Superior temporal gyrus (tissue), 1 donor: ENCODE measurements around the gene PARL.
"Not testable (repeated sequence)": the region's sequence is repeated elsewhere in the genome, so short reads cannot be mapped to it uniquely, and the experiment has no call there.

Experiments
- DNase-seq: peaks from one replicate; pipeline ENCODE4 v3.0.0-alpha.2; 2016; ENCODE audit errors: extremely low spot score

Gene PARL

GRCh38 chr3:183904833-183905780, 20.4 kb upstream of the PARL start:
- DNase-seq, result no peak

GRCh38 chr3:183898028-183898431, 13.3 kb upstream of the PARL start:
- DNase-seq, result no peak

DNA sequence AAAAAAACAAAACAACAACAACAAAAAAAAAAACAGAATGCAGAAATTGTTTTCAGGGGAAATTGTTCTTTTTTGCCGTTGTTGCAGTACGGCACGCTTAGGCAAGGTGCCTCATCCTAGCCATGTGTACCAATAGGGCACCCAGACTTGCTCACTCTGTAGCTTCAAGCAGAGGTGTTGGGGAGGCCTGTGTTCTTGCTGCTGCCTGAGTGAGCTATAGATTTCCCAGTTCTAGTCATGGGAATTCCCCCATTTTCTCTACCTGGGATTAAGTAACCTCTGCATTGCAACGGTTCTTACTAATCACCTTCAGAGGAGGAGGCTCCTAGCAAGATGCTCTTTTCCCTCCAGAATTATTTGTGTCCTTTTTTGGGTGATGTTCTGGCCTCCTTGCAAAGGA, 12.9 kb upstream of the PARL start:
- no peak for DNase-seq

DNA sequence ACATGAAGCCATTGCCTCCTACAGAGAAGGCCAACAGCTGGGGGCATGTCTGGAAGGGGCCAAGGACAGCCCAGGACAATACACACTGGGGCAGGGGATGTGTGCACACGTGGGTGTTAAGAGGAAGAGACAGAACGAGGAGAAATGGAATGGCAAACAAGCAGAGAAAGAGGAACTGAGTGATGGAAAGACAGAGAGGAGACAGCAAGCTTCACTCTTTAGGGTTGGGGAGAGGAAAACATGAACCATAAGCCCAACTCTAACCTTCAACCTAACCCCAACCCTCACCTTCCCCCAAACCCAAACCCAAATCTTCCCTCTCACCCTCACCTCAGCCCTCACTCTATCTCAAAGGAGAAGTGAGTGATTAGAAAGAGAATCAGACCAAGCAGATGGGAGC, 11.9 kb upstream of the PARL start:
- DNase-seq, result no peak

- DNase-seq, result no peak
These were observed 11.5 kb upstream of the PARL start for GRCh38 chr3:183896184-183896583.

DNA sequence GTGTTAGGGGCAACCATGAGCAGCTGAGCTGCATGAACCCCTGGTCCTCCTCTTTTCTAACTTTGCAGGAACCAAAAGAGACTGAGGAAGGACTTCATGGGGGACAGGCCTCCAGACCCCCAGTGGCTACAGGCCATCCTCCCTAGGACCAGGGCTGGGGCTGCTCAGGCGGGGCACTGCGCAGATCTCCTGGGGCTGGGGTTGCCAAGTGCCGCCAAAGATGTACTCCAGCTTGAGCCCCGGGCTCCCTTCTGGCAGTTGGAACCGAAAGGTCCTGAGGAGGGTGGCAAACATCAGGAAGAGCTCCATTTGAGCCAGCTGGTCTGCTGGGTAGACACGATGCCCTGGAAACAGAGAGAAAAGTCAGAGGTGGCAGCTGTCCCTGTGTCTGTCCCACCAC, 11.1 kb upstream of the PARL start:
- no peak for DNase-seq

- peak; percentile 71 for DNase-seq
These were observed 10.6 kb upstream of the PARL start for GRCh38 chr3:183895296-183895695.

DNA sequence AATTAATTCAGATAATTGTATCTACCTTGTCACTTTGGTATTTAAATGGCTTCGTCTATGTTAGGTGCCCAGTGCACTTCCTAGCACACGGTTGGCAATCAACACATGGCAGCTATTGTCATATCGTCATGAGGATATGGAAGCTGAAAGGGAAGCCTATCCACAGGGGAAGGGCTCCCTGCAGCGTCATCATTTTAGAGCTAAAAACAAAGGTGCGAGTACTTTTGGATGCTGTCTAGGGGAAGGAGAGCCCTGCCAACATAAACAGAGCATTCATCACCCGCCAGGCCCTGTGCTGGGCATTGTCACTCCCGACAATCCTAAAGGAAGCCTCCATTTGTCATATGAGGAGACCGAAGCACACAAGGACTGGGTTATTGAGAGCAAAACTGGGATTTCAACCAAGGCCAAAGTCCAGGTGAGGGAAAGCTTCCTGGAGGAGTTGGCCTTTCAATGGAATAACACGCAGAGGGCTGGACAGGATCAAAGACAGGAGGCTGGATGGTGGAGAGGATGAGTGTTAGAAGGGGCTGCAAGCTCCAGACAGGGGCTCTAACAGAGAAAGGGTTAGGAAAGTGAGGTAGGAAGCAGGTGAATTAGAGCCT, 8.0 kb upstream of the PARL start:
- no peak for DNase-seq

GRCh38 chr3:183885766-183886165, 1.1 kb upstream of the PARL start:
- DNase-seq, result no peak

DNA sequence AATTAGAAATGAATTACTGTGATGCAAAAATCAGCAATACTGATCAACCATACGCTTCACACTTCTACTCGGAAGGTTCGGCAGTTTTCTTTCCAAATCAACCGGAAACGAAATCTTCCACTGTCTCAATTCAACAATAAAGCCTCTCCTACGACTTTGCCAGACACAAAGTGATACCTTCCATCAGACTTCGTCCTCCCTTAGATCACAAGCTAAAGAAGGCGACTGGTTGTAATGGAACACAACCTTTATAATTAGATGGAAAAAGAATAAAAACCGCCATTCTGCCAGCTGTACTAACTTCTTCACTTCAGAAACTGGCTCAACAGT, 618 bp downstream of the PARL start:
- no peak for DNase-seq

GRCh38 chr3:183883291-183884096, 1.2 kb downstream of the PARL start:
- DNase-seq, result no peak

DNA sequence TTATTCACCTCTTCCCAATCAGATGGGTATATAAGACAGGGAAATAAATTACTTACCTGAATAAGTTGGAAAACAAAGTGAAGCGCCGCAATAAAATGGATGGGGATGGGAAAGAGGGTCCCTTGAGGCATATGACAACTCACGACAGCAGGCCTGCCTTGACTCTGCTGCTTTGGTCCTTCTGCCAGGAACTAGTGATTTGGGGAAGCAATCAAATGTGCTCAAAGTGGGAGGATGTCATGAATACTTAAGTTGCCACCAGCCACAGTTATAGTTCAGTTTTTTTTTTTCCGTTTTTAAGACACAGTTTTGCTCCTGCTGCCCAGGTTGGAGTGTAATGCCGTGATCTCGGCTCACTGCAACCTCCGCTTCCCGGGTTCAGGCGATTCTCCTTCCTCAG, 4.6 kb downstream of the PARL start:
- no peak for DNase-seq

- no peak for DNase-seq
These were observed 5.4 kb downstream of the PARL start for GRCh38 chr3:183879243-183879642.

DNA sequence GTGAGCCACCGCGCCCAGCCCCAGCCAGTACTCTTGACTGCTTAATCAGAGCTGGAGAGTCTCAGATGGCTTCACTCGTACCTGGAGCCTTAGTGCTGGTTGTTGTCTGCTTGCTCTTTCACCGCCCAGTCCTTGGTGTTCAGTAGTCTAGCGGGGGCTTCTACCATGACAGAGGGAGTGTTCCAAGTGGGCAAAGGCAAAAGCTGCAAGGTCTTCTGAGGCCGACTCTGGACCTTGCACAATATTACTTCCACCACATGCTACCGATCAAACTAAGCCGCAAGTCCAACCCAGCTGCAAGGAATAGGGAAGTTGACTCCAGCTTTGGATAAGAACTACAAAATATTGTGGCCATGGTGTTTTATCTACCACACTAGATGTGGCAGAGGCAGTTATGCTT, 6.6 kb downstream of the PARL start:
- no peak for DNase-seq

DNA sequence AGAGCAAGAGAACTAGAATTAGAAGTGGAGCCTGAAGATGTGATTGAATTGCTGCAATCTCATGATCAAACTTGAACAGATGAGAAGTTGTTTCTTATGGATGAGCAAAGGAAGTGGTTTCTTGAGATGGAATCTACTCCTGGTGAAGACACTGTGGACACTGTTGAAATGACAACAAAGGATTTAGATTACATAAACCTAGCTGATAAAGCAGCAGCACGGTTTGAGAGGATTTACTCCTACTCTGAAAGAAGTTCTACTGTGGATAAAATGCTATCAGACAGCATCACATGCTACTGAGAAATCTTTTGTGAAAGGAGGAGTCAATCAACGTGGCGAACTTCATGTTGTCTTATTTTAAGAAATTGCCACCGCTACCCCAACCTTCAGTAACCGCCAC, 7.5 kb downstream of the PARL start:
- DNase-seq, result not testable (repeated sequence)

- DNase-seq, result no peak
These were observed 9.3 kb downstream of the PARL start for GRCh38 chr3:183875411-183875810.

DNA sequence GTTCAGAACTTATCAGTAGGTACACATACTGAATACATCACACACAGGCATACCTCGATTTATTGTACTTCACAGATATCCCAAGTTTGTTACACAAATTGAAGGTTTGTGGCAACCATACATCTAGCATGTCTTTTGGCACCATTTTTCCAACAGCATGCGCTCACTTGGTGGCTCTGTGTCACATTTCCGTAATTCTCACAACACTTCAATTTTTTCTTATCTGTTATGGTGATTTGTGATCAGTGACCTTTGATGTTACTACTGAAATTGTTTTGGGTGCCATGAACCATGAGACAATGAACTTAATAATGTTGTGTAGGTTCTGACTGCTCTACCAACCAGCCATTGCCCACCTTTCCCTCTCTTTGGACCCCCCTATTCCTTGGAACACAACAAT, 10.8 kb downstream of the PARL start:
- no peak for DNase-seq

GRCh38 chr3:183871541-183871940, 13.1 kb downstream of the PARL start:
- DNase-seq, result no peak

- DNase-seq, result no peak
These were observed 14.1 kb downstream of the PARL start for GRCh38 chr3:183870563-183870962.

GRCh38 chr3:183868796-183869195, 15.9 kb downstream of the PARL start:
- no peak for DNase-seq

DNA sequence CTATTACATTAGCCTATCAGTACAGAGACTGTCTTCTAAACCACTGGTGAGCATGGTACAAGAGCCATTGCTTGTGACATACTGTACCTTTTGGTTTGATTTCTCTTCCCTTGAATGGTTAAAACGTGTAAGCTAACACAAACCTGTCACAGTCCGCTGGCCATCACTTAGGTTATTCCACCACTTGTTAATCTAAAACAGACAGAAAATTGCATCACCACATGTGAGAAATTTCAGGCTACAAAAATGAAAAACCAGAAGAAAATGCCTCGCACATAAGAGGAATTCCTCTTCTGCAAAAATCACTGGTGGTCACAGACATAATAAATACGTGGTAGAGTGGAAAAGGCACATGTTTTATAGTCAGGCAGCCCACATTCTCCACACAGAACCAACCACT, 22.1 kb downstream of the PARL start:
- no peak for DNase-seq

- no peak for DNase-seq
These were observed 26.8 kb downstream of the PARL start for GRCh38 chr3:183857863-183858262.
